ENCODE results near the gene CHI3L2. TPM values are rescaled to one million over a fixed set of nuclear protein-coding genes. Genes with fewer than 3 reads are reported as not detected.
A peak's percentile ranks its signal among the peaks of the same experiment; 100 is the strongest.

The CHI3L2 gene
- total RNA-seq, 4 donors from 2014 or later = 0.82 to 2.7 TPM; not detected in 2

- 66 to 71% methylated on average over 6 of the region's 6 CpGs for WGBS, 2 donors (ENCODE audit: low coverage in 1 of 2)
- intact Hi-C loops (cut with DNase I; ENCODE audit: low total_unique reads) (loop anchor here (5.0 kb wide), 1 partner anchor 179 kb away; no protein-coding TSS in a partner anchor), in situ Hi-C loops (cut with MboI; ENCODE audit: low pct_ligation_motif_present in 1 of 4, low pct_unique_long_range_greater_than_20kb in 1 of 4, low sequenced_read_pairs in 3 of 4) (loop anchor here (5.0 to 25.0 kb wide), 6 partner anchors 172 to 542 kb away; partner anchors contain the start of genes DDX20 (in 1 of the 4) and RAP1A (in 1 of the 4))
- no peaks in the 10 kb centered on the region for H3K9me3 ChIP-seq
- TF ChIP-seq POLR2AphosphoS5 (IDR thresholded peaks at IDR 0.05) = no peak
- TF ChIP-seq, protein P1, sequence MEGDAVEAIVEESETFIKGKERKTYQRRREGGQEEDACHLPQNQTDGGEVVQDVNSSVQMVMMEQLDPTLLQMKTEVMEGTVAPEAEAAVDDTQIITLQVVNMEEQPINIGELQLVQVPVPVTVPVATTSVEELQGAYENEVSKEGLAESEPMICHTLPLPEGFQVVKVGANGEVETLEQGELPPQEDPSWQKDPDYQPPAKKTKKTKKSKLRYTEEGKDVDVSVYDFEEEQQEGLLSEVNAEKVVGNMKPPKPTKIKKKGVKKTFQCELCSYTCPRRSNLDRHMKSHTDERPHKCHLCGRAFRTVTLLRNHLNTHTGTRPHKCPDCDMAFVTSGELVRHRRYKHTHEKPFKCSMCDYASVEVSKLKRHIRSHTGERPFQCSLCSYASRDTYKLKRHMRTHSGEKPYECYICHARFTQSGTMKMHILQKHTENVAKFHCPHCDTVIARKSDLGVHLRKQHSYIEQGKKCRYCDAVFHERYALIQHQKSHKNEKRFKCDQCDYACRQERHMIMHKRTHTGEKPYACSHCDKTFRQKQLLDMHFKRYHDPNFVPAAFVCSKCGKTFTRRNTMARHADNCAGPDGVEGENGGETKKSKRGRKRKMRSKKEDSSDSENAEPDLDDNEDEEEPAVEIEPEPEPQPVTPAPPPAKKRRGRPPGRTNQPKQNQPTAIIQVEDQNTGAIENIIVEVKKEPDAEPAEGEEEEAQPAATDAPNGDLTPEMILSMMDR (IDR thresholded peaks at IDR 0.05) = peak in 3 of 5 experiments; percentile 13 to 18 (median 18)
- no peak for TF ChIP-seq POLR2A (IDR thresholded peaks at IDR 0.05)
- TF ChIP-seq EP300 (IDR thresholded peaks at IDR 0.05; ENCODE audit: low read depth) = no peak
- peaks cover 0 to 30% (median 6%) of the 10 kb centered on the region in 4 donors for H3K4me1 ChIP-seq
- H3K36me3 ChIP-seq = no peaks in the 10 kb centered on the region
- no peak for DNase-seq
- no peaks in the 10 kb centered on the region for H3K27me3 ChIP-seq
- H3K27ac ChIP-seq = peak overlapping the region in 2 of 4 donors; percentile 8 to 48
- no peak overlapping the region for H3K4me3 ChIP-seq
These were observed 4.3 kb upstream of the CHI3L2 start for GRCh38 chr1:111223126-111223685.

DNA sequence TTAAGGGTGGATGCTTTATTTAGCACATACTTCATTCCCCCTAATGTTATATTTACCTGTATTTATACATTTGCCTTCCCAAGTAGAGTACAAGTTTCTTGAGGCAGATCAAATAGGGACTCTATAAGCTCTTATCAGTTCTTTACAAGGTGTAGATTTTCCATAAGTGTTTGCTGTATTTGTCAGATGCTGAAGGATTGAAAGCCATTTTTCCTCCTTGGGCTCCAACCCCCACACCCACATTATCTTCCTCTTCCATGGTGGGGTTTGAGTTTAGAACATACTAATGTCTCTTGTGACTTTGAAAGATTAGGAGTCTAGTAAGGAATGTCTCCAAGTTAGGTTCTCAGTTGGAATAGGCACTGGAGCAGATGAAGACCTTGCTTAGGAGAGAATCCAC lies 2.4 kb upstream of the CHI3L2 start:
- Histone ChIP-seq H3K4me3 (no peak overlapping the region), H3K36me3 (no peaks in the 10 kb centered on the region), H3K27me3 (no peaks in the 10 kb centered on the region), H3K9me3 (no peaks in the 10 kb centered on the region), H3K4me1 (peaks cover 0 to 29% (median 5%) of the 10 kb centered on the region in 4 donors), H3K27ac (no peak overlapping the region)
- intact Hi-C loops (cut with DNase I; ENCODE audit: low total_unique reads) (loop anchor here (1.0 kb wide), 1 partner anchor 25 kb away; no protein-coding TSS in a partner anchor), in situ Hi-C loops (cut with MboI; ENCODE audit: low pct_ligation_motif_present in 1 of 4, low pct_unique_long_range_greater_than_20kb in 1 of 4, low sequenced_read_pairs in 3 of 4) (loop anchor here in 3 of 4 donors (10.0 to 25.0 kb wide), 4 partner anchors 170 to 562 kb away; no protein-coding TSS in a partner anchor)
- TF ChIP-seq EP300 (IDR thresholded peaks at IDR 0.05; ENCODE audit: low read depth) (no peak), POLR2A (IDR thresholded peaks at IDR 0.05) (no peak), POLR2AphosphoS5 (IDR thresholded peaks at IDR 0.05) (no peak)
- TF ChIP-seq, protein P1 (IDR thresholded peaks at IDR 0.05) = no peak
- DNase-seq = no peak

DNA sequence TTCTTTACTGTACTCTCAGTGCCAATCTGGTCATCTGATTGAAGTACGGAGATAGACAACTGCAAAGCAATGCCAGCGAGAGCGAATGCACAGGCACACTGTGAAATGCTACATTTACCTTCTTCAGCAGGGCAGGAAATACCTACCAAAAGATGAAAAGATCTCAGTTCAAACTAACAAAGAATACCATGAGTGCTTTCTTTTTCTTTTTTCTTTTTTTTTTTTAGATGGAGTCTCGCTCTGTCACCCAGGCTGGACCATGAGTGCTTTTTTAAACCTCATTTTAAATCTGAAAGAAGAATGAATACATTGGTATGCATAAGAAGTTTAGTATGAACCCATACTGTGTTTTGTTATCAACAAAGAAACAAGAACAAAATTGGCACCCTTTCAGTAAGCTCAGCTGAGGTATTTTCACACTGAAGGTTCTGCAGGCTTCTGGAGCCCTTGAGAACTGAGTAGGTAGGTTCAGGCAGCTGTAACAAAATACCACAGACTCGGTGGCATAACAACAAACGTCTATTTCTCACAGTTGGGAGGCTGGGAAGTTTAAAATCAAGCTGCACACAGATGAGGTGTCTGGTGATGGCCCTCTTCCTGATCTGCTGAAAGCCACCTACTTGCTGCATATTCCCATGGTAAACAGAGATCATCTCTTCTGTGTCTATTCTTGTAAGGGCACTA lies 1.7 kb upstream of the CHI3L2 start:
- no peaks in the 10 kb centered on the region for H3K9me3 ChIP-seq
- in situ Hi-C loops (cut with MboI; ENCODE audit: low pct_ligation_motif_present in 1 of 4, low pct_unique_long_range_greater_than_20kb in 1 of 4, low sequenced_read_pairs in 3 of 4) (loop anchor here in 3 of 4 donors (10.0 to 25.0 kb wide), 4 partner anchors 169 to 561 kb away; no protein-coding TSS in a partner anchor), intact Hi-C loops (cut with DNase I; ENCODE audit: low total_unique reads) (loop anchor here (1.0 kb wide), 1 partner anchor 24 kb away; no protein-coding TSS in a partner anchor)
- peaks cover 0 to 25% (median 5%) of the 10 kb centered on the region in 4 donors for H3K4me1 ChIP-seq
- 58 to 59% methylated on average over 5 to 6 of the region's 6 CpGs for WGBS, 2 donors (ENCODE audit: low coverage in 1 of 2)
- no peak overlapping the region for H3K4me3 ChIP-seq
- no peaks in the 10 kb centered on the region for H3K27me3 ChIP-seq
- no peaks in the 10 kb centered on the region for H3K36me3 ChIP-seq
- H3K27ac ChIP-seq = no peak overlapping the region
- no peak for DNase-seq
- no peak for TF ChIP-seq POLR2A (IDR thresholded peaks at IDR 0.05)
- TF ChIP-seq EP300 (IDR thresholded peaks at IDR 0.05; ENCODE audit: low read depth) = no peak
- no peak for TF ChIP-seq POLR2AphosphoS5 (IDR thresholded peaks at IDR 0.05)

- WGBS, 2 donors (ENCODE audit: low coverage in 1 of 2) = 74 to 85% methylated on average over 4 to 6 of the region's 6 CpGs
- no peak for DNase-seq
- Histone ChIP-seq H3K4me3 (no peak overlapping the region), H3K27me3 (no peaks in the 10 kb centered on the region), H3K9me3 (no peaks in the 10 kb centered on the region), H3K27ac (peak overlapping the region in 2 of 4 donors; percentile 36 to 38), H3K36me3 (no peaks in the 10 kb centered on the region), H3K4me1 (peaks cover 0 to 15% (median 0%) of the 10 kb centered on the region in 4 donors)
- TF ChIP-seq EP300 (IDR thresholded peaks at IDR 0.05; ENCODE audit: low read depth) = no peak
- TF ChIP-seq POLR2A (IDR thresholded peaks at IDR 0.05) = no peak
- TF ChIP-seq, protein P1 (IDR thresholded peaks at IDR 0.05) = no peak
- TF ChIP-seq POLR2AphosphoS5 (IDR thresholded peaks at IDR 0.05) = no peak
- intact Hi-C loops (cut with DNase I; ENCODE audit: low total_unique reads) = no loop called here
- in situ Hi-C loops (cut with MboI; ENCODE audit: low pct_ligation_motif_present in 1 of 4, low pct_unique_long_range_greater_than_20kb in 1 of 4, low sequenced_read_pairs in 3 of 4) = loop anchor here in 3 of 4 donors (10.0 to 25.0 kb wide), 4 partner anchors 167 to 559 kb away; no protein-coding TSS in a partner anchor
These were observed 586 bp downstream of the CHI3L2 start for GRCh38 chr1:111227851-111228747.
